HPDE6-E6E7 (cell line): ENCODE data around the gene RASSF5.

Experiments used
- DNase-seq: peaks from one replicate; pipeline ENCODE4 v3.0.0; 2011; ENCODE audit warnings: missing footprints; ENCODE audit errors: extremely low spot score

The RASSF5 gene

DNA sequence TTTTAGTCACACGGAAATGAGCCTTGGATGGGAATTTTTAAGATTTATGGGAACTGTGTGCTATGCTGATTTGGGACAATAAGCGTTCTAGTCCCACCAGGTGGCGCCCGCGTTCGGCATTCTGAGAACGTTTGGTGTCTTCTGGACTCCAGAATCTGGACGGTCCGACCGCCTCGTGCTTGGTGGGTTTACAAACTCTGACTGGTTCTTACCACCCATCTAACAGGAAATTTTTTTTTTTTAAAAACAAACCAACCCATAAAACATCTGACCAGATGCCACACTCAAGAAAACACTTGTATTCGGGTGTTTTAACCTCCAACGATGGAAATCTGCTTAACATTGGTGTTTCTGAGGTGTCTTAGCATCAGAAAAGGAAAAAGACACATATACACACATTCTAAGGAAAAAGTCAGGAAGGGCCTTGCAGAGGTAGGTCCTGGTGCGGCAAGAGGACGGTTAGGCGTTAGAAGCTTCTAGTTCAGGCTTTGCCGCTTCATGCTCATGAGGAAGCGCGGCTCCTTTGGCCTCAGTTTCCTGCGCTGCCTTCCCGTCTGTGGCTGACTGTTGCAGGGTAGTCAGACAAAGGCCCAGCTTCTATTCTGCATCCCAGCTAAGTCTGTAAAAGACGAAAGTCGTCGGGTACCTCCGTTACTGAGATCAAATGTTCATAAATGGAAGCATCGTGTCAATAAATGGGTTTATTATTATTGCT is 127.2 kb downstream of the RASSF5 start:
- DNase-seq, result no peak

DNA sequence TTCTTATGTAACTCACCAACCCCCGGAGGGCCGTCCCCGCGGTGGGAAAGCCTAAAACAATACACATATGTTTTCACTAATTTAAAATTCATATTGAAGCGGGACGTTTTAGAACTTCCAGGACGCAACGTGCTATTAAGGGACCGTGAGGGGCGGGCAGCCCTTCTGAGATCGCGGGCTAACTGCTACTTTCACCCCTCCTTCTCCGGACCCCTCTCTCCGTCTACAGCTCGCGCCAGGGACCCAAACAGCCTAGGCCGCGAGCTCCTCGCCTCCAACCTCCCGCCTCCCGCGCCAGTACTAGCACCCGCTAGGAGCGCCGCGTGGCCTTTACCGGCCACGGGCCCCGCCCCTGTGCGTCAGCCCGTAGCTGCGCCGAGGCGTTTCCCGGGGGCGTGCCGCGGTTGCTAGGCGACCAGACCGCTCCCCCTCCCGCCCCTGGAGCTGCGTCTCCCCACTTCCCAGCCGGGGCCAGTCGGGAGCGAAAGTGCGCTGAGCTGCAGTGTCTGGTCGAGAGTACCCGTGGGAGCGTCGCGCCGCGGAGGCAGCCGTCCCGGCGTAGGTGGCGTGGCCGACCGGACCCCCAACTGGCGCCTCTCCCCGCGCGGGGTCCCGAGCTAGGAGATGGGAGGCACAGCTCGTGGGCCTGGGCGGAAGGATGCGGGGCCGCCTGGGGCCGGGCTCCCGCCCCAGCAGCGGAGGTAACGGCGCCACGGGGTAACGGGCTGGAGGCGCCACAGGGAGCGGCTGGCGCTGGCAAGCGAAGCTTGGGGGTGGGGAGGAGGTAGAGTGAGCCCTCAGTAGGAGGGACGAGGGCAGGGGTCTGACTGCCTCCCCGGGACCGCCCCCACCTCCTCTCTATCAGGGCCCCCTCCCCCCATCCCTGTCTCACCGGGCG is 128.0 kb downstream of the RASSF5 start, which contains the start of gene DYRK3:
Gene DYRK3 (plus strand): TSS at position 457 of the 898 bp plus-strand sequence. CDS start 168 bp downstream, at position 625.
- peak; percentile 93 for DNase-seq

DNA sequence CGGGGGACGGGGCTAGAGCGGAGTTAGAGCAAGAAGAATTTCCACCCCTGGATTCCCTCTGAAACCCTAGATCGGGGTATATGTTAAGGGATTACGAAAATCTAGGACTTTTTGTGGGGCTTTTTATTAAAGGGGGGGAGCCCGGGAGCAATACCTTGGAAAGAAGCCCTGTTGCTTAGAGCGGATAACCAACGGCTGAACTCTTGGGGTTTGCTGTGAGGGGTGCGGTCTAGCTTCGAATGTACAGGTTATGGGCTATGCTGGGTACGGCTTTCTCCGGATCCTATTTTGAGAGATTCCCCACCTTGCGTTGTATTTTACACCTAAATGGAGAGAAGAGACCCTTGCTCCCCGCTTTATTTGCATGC is 128.6 kb downstream of the RASSF5 start:
- no peak for DNase-seq

DNA sequence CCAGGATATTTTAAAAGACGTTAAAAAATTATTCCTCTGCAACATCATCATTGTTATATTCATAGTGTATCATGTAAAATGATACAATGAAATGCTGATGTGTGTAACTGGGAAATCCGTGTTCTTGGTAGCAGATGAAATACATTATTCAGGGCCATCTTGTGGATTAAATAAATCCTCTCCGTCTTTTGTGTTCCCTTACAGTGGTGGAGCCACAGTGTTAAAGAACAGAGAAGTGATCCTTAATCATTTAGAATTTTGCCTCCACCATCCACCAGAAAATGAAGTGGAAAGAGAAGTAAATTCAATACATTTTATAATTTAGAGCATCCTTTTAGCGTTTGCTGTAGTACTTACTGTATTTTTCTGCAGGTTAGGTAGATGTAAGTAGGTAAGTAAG is 129.3 kb downstream of the RASSF5 start:
- no peak for DNase-seq

DNA sequence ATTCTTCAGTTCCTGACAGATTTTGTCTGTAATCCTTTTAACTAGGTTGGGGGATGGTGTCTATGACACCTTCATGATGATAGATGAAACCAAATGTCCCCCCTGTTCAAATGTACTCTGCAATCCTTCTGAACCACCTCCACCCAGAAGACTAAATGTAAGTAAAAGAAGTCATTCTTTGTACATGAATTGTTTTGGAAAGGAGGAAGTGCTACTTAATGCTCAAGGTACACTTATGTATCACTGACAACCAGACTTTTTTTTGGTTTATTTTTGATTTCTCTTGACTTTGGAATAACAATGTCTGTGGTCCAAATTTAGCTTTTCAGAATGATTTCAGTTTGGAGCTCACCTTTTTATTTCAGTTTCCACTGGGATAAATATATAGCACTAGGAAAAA is 130.3 kb downstream of the RASSF5 start:
- DNase-seq, result no peak
